Transverse colon (tissue), 4 donors: ENCODE results near the gene PAPPA.

ENCODE experiments used
- EP300 ChIP-seq: sonication (generic); formaldehyde crosslinking; IDR thresholded peaks from one replicate; pipeline ENCODE4 v1.6.1; 2017; ENCODE audit warnings: antibody characterized with exemption, low read depth
- POLR2A ChIP-seq: fragments of 450-650 bp; IDR thresholded peaks from one replicate; pipeline ENCODE4 v1.6.1; 2016; ENCODE audit warnings: antibody characterized with exemption, mild to moderate bottlenecking, moderate library complexity
- POLR2AphosphoS5 ChIP-seq, 3 donors: sonication (generic); formaldehyde crosslinking; IDR thresholded peaks; one replicate each; pipeline ENCODE4 v1.6.1; 2016; ENCODE audit warnings: antibody characterized with exemption in 3 of 3
- TF ChIP-seq, protein P1 (sequence below), 5 experiments: fragments of 200-600 bp in 3 of 5; fragments of 450-650 bp in 2 of 5; sonication (generic) in 3 of 5; IDR thresholded peaks; 1 replicate in 2 of 5; 2 replicates in 3 of 5; pipeline ENCODE4 v1.5.1; 2016 to 2017; ENCODE audit warnings: antibody characterized with exemption in 5 of 5, inconsistent platforms in 3 of 5, mild to moderate bottlenecking in 2 of 5, moderate library complexity in 1 of 5

DNA sequence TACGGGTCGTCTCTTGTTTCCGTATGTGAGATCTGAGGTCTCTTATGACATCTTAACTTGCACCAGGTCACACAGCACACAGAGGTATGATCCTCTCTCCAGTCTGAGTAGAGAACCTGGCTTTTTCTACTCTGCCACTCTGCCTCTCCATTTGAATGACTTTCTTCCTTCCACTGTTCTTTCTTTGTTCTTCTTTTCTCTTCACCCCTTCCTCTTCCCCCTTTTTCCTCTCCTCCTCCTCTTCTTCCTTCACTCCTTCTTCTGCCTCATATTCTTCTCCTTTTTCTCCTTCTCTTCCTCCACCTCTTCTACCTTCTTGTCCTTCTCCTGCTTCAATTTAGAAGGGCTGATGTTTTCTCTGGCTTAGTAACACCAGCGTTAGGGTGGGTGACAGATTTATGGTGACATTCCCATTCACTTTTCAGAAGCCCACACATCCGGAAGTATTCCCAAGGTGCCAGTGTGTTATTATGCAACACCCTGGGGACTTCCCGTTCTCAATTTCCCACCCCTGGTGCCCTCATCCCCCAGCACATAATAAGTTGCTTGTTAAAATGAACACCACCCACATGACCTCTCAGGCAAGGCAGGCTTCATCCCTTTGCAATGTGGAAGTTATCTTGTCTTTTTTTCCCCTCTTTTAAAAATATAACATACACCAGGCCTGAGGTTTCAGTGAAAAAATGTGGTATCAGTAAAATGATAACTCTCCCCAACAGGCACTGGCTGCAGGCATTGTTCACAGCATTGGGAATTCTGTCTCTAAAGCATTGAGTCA lies 122.0 kb downstream of the PAPPA start:
- no peak for TF ChIP-seq POLR2A
- TF ChIP-seq, protein P1, sequence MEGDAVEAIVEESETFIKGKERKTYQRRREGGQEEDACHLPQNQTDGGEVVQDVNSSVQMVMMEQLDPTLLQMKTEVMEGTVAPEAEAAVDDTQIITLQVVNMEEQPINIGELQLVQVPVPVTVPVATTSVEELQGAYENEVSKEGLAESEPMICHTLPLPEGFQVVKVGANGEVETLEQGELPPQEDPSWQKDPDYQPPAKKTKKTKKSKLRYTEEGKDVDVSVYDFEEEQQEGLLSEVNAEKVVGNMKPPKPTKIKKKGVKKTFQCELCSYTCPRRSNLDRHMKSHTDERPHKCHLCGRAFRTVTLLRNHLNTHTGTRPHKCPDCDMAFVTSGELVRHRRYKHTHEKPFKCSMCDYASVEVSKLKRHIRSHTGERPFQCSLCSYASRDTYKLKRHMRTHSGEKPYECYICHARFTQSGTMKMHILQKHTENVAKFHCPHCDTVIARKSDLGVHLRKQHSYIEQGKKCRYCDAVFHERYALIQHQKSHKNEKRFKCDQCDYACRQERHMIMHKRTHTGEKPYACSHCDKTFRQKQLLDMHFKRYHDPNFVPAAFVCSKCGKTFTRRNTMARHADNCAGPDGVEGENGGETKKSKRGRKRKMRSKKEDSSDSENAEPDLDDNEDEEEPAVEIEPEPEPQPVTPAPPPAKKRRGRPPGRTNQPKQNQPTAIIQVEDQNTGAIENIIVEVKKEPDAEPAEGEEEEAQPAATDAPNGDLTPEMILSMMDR (IDR thresholded peaks at IDR 0.05), result no peak
- no peak for TF ChIP-seq EP300
- no peak for TF ChIP-seq POLR2AphosphoS5 (IDR thresholded peaks at IDR 0.05)
